ENCODE data around the gene LRRC74B. TPM values are rescaled to one million over a fixed set of nuclear protein-coding genes. Genes with fewer than 3 reads are reported as not detected.

The LRRC74B gene
- polyA plus RNA-seq, 3 donors = not detected

GRCh38 chr22:21074102-21074715, 28.5 kb downstream of the LRRC74B start:
- H3K36me3 ChIP-seq (replicated peaks in 1 of 2; ENCODE audit: control insufficient read depth in 1 of 2, insufficient read depth in 2 of 2, low read length in 2 of 2) = no peaks in the 10 kb centered on the region
- H3K9me3 ChIP-seq (replicated peaks in 1 of 2; ENCODE audit: control insufficient read depth in 1 of 2, insufficient read depth in 1 of 2, low read length in 2 of 2) = no peaks in the 10 kb centered on the region
- no peaks in the 10 kb centered on the region for H4K20me1 ChIP-seq (ENCODE audit: insufficient read depth, low read length)
- peaks cover 4 to 8% of the 10 kb centered on the region in 2 donors for H3K4me1 ChIP-seq (ENCODE audit: control insufficient read depth in 1 of 2, insufficient read depth in 2 of 2, low read length in 2 of 2)
- H3K4me3 ChIP-seq (replicated peaks in 1 of 3; ENCODE audit: low read depth in 2 of 3, low read length in 3 of 3) = no peak overlapping the region
- H3K4me2 ChIP-seq (replicated peaks; ENCODE audit: extremely low read depth, low read length, poor library complexity, severe bottlenecking) = no peak overlapping the region
- DNase-seq = peak; percentile 73 to 89 (median 76)
- H3K36me3 Mint-ChIP-seq = no peaks in the 10 kb centered on the region
- peaks cover 6% of the 10 kb centered on the region for H3K4me1 Mint-ChIP-seq
- no peak overlapping the region for H3K9ac ChIP-seq (ENCODE audit: insufficient read depth, low read length, poor library complexity, severe bottlenecking)
- H3K9me3 Mint-ChIP-seq = peaks cover 0 to 5% (median 0%) of the 10 kb centered on the region in 7 donors
- H3K27ac ChIP-seq (ENCODE audit: low read depth in 1 of 2, low read length in 2 of 2) = peak overlapping the region; percentile 33 to 51
- H3K27me3 ChIP-seq (ENCODE audit: control insufficient read depth in 2 of 2, insufficient read depth in 2 of 2, low read length in 2 of 2) = no peaks in the 10 kb centered on the region
- no peak overlapping the region for H2AFZ ChIP-seq (ENCODE audit: insufficient read depth, low read depth, low read length, poor library complexity, severe bottlenecking)
- H3K4me3 Mint-ChIP-seq = no peak overlapping the region
- H3K27ac Mint-ChIP-seq = peak overlapping the region in 4 of 7 donors; percentile 27 to 79 (median 68)
- 43% methylated on average over 6 of the region's 7 CpGs for WGBS (ENCODE audit: insufficient coverage)
- no peak for TF ChIP-seq CTCF (IDR thresholded peaks at IDR 0.05)
- peaks cover 1 to 8% (median 2%) of the 10 kb centered on the region in 3 donors for H3K27me3 Mint-ChIP-seq (ENCODE audit: low read depth in 3 of 3)
- no peaks in the 10 kb centered on the region for H3K79me2 ChIP-seq (ENCODE audit: insufficient read depth, low read length)
- intact Hi-C loops (cut with micrococcal nuclease) = no loop called here

DNA sequence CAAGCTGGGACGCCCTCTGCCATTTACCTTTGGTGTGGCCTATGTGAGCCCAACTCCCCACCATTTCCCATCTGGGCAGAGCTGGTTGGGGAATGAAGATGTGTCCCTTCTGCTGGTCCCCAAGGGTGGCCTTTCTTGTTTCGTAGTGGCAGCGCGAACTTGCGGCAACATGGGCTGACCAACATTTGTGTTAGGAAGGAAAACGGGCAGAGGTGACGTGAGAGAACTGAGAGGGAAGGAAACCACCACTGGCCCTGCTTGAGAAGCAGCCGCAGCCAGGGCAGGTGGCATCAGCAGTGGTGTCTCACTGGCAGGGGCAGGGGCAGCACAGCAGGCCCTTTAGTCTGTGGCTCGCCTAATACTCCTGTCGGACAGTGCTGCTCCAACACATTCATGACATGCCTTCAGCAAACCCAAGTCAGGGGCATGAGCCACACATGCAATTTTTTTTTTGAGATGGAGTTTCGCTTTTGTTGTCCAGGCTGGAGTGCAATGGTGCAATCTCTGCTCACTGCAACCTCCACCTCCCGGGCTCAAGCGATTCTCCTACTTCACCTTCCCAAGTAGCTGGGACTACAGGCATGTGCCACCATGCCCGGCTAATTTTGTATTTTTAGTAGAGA, 29.9 kb downstream of the LRRC74B start:
- H3K4me1 ChIP-seq (ENCODE audit: control insufficient read depth in 1 of 2, insufficient read depth in 2 of 2, low read length in 2 of 2) = peaks cover 4 to 8% of the 10 kb centered on the region in 2 donors
- peaks cover 0 to 6% (median 2%) of the 10 kb centered on the region in 3 donors for H3K27me3 Mint-ChIP-seq (ENCODE audit: low read depth in 3 of 3)
- H3K79me2 ChIP-seq (ENCODE audit: insufficient read depth, low read length) = no peaks in the 10 kb centered on the region
- no peak overlapping the region for H3K27ac ChIP-seq (ENCODE audit: low read depth in 1 of 2, low read length in 2 of 2)
- no peaks in the 10 kb centered on the region for H3K36me3 ChIP-seq (replicated peaks in 1 of 2; ENCODE audit: control insufficient read depth in 1 of 2, insufficient read depth in 2 of 2, low read length in 2 of 2)
- peaks cover 0 to 5% (median 0%) of the 10 kb centered on the region in 7 donors for H3K9me3 Mint-ChIP-seq
- H3K4me2 ChIP-seq (replicated peaks; ENCODE audit: extremely low read depth, low read length, poor library complexity, severe bottlenecking) = no peak overlapping the region
- no peak overlapping the region for H3K9ac ChIP-seq (ENCODE audit: insufficient read depth, low read length, poor library complexity, severe bottlenecking)
- 82% methylated on average over 10 of the region's 14 CpGs for WGBS (ENCODE audit: insufficient coverage)
- no peaks in the 10 kb centered on the region for H4K20me1 ChIP-seq (ENCODE audit: insufficient read depth, low read length)
- no peaks in the 10 kb centered on the region for H3K27me3 ChIP-seq (ENCODE audit: control insufficient read depth in 2 of 2, insufficient read depth in 2 of 2, low read length in 2 of 2)
- no peak for DNase-seq
- intact Hi-C loops (cut with micrococcal nuclease) = no loop called here
- H3K4me3 Mint-ChIP-seq = no peak overlapping the region
- H2AFZ ChIP-seq (ENCODE audit: insufficient read depth, low read depth, low read length, poor library complexity, severe bottlenecking) = no peak overlapping the region
- no peak overlapping the region for H3K4me3 ChIP-seq (replicated peaks in 1 of 3; ENCODE audit: low read depth in 2 of 3, low read length in 3 of 3)
- peaks cover 6% of the 10 kb centered on the region for H3K4me1 Mint-ChIP-seq
- H3K9me3 ChIP-seq (replicated peaks in 1 of 2; ENCODE audit: control insufficient read depth in 1 of 2, insufficient read depth in 1 of 2, low read length in 2 of 2) = no peaks in the 10 kb centered on the region
- H3K27ac Mint-ChIP-seq = peak overlapping the region in 2 of 7 donors; percentile 35 to 45
- TF ChIP-seq CTCF (IDR thresholded peaks at IDR 0.05) = no peak
- H3K36me3 Mint-ChIP-seq = no peaks in the 10 kb centered on the region

Data from CD14-positive monocyte (primary cell).